ENCODE results near the gene SNRPA1. TPM values are rescaled to one million over a fixed set of nuclear protein-coding genes. Genes with fewer than 3 reads are reported as not detected.
A peak's percentile ranks its signal among the peaks of the same experiment; 100 is the strongest.

Gene SNRPA1
- total RNA-seq, 2 experiments from 2014 or later = 121 TPM

DNA sequence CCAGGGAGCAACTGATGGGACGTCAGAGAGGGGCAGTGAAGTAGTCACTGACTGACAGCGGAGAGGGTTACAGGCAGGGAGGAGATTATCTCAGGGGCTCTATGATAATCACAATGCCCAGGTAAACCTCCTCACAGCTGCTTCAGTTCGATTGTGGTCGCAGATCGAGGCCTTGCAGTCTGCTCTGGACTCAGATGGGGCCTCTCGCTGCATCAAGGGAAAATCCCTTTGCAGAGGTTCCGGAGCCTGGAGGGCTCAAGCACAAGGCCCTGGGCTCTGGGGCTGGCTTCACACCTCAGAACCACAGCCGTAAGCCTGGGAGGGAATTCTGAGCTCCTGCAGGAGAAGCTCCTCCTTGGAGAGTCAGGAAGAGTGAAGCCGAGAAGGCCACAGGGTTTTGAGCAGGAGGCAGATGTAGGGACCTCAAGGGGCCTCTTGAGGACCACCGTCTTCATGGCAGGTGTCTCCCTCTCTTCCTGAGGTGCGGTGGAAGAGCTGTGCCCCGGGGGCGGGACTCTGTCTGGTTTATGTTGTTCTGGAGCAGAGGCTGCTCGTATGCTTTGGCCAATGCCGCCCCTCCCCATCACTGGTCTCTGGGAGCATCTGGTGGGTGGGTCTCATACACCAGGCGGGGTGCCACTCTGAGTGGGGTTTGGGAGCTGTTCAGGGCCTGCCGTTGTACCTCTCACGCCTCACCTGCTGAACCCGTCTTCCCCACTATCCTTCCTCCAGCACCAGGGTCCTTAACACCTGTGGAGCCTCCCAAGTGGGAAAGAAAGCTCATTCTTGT, 19.5 kb upstream of the SNRPA1 start:
- no peaks in the 10 kb centered on the region for H3K9me3 Mint-ChIP-seq
- H3K4me1 Mint-ChIP-seq = peaks cover 2% of the 10 kb centered on the region
- POLR2A ChIA-PET = no interaction called here
- peak; percentile 18 for DNase-seq
- H3K27ac Mint-ChIP-seq = no peak overlapping the region
- no peaks in the 10 kb centered on the region for H3K36me3 Mint-ChIP-seq
- H3K4me3 Mint-ChIP-seq = no peak overlapping the region
- H3K27me3 Mint-ChIP-seq = no peaks in the 10 kb centered on the region
- no peak for ATAC-seq (ENCODE audit: low read depth)

DNA sequence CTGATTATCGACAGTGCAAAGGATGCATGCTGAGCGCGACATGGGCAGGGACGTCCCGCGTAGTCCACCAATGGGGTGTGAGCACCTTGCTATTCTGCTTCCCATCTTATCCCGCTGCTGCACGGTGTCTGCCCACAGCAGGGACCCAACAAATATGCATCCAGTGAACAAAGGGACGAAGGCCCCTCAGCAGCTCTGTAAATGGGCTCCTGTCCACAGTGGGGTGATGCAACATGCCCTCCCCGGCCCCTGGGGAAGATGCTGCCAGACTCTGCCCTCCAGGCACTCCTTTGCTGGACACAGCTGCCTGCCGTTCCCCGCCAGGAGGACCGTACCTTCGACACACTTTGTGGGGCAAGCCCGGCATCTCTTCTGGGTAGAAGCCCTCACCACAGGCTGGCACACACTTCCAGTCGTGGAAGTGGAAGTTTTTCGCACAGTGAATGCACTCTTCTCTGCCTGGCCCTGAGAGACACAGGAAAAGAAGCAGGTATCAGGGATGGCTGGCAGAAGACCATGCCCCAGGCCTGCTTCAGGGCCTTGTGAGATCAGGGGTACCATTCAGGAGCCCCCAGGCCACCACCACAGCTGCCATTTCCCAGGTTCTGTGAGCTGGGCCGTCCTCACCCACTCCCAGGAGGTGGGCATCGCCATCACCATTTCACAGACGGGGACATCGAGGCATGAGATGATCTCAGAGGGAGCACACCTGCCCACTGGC, 18.2 kb upstream of the SNRPA1 start:
- H3K36me3 Mint-ChIP-seq = no peaks in the 10 kb centered on the region
- POLR2A ChIA-PET = no interaction called here
- peak; percentile 22 for DNase-seq
- no peak overlapping the region for H3K4me3 Mint-ChIP-seq
- no peak for ATAC-seq (ENCODE audit: low read depth)
- no peaks in the 10 kb centered on the region for H3K27me3 Mint-ChIP-seq
- H3K27ac Mint-ChIP-seq = no peak overlapping the region
- H3K9me3 Mint-ChIP-seq = no peaks in the 10 kb centered on the region
- H3K4me1 Mint-ChIP-seq = no peaks in the 10 kb centered on the region

DNA sequence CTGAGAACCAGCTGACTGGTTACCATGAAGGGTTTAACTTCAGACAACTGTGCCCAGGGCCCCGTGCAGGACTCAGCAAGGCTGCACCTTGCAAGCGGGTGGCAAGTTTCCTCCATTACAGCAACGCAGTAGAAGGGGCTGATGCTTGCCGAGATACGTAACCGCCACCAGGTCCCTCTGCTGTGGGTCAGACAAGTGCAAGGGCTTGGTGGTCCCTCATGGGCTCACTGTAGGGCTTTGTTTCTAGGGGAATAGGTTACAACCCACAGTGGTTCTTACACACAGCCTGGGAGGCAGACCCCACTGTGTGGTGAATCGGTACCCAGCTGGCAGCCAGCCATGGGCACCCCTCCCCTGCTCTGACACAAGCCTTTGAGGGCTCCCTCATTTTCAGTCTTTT, 15.5 kb upstream of the SNRPA1 start:
- H3K4me1 Mint-ChIP-seq = no peaks in the 10 kb centered on the region
- POLR2A ChIA-PET = no interaction called here
- no peaks in the 10 kb centered on the region for H3K9me3 Mint-ChIP-seq
- H3K27me3 Mint-ChIP-seq = no peaks in the 10 kb centered on the region
- ATAC-seq (ENCODE audit: low read depth) = no peak
- no peak for DNase-seq
- H3K36me3 Mint-ChIP-seq = no peaks in the 10 kb centered on the region
- no peak overlapping the region for H3K27ac Mint-ChIP-seq
- H3K4me3 Mint-ChIP-seq = no peak overlapping the region

DNA sequence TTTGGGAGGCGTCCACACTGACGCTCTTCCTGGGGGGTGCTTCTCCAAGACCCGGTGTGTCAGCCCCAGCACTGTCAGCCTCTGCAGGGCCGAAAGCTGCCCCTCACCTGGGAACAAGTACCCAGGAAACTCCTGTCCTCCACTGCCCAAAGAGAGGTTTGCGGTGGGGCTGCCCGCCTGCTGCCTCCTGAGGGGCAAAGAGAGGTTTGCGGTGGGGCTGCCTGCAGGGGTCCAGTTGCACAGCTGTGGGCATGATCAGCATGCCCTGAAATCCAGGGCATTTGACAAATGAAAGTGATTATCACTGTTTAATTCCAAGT, 15.1 kb upstream of the SNRPA1 start:
- no peaks in the 10 kb centered on the region for H3K4me1 Mint-ChIP-seq
- H3K36me3 Mint-ChIP-seq = no peaks in the 10 kb centered on the region
- H3K4me3 Mint-ChIP-seq = no peak overlapping the region
- no peak overlapping the region for H3K27ac Mint-ChIP-seq
- DNase-seq (no peak), ATAC-seq (ENCODE audit: low read depth) (no peak)
- no peaks in the 10 kb centered on the region for H3K9me3 Mint-ChIP-seq
- H3K27me3 Mint-ChIP-seq = no peaks in the 10 kb centered on the region
- POLR2A ChIA-PET = no interaction called here

DNA sequence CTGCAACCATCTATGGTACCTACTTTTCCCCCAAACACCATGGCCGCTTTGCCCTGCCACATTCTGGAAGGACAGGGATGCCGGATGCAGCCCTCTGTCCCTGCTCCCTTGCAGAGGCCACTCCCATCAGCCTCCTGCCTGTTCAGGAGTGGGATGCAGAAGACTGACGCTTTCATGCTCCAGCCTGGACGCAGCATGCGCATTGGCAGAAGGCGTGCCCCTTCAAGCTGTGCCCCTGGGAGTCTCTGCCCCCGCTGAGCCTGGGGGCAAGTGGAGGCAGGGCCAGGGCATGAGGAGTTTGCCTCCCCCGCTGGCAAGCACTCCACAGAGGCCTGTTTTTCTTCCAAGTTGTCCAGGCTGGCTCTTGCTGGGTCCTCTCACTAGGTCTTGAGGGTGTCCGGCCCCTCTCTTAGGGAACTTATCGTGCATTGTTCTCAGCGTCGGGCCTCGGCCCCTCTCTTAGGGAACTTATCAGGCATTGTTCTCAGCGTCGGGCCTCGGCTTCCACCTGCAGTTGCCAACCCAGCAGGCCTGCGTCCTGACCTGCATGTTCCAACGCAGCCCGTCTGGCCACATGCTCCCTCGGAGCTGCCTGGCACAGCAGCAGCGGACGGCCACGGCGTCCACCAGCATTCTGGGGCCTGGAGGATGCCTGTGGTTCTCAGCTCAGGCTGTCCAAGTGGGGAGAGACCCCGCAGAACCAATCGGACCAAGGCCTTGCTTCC, 14.6 kb upstream of the SNRPA1 start:
- no peaks in the 10 kb centered on the region for H3K36me3 Mint-ChIP-seq
- H3K4me3 Mint-ChIP-seq = no peak overlapping the region
- no peaks in the 10 kb centered on the region for H3K4me1 Mint-ChIP-seq
- DNase-seq = no peak
- no peak for ATAC-seq (ENCODE audit: low read depth)
- H3K27me3 Mint-ChIP-seq = no peaks in the 10 kb centered on the region
- H3K9me3 Mint-ChIP-seq = no peaks in the 10 kb centered on the region
- no peak overlapping the region for H3K27ac Mint-ChIP-seq
- POLR2A ChIA-PET = no interaction called here

DNA sequence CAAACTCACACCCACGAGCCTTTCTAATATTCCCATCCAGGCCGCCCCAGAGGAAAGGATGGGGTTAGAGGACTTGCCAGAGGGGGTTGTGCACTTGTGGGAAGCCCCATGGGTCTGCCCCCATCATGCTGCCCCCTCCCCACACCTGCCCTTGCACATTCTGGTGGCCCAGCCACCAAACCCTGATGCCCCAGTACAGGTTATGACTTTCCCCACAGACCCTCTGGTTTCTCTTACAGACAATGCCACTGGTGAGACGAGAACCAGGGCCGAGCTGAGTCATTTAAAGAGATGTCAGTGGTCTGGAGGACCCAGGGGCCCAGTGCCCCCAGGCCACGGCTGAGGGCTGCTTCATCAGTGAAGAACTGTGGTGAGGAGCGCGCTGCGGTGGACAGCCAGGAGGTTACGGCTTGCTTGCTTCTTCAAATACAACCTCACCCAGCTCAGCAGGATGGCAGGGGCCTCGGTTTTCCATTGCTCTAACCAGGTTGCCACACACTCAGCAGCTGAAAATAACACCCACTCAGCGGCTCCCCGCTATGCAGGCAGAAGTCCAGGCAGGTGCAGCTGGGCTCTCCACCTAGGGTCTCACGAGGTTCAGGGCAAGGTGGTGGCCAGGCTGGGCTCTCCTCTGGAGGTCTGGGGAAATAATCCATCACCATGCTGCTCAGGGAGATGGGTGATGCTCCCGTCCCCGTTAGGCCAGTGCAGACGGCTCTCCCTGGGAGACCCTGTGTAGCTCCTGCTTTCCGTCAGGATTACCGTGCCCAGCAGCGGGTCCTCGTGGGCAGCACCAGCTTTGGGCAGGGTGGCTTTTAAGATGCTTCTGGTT, 13.8 kb upstream of the SNRPA1 start:
- H3K4me3 Mint-ChIP-seq = no peak overlapping the region
- DNase-seq = no peak
- H3K27me3 Mint-ChIP-seq = no peaks in the 10 kb centered on the region
- ATAC-seq (ENCODE audit: low read depth) = no peak
- POLR2A ChIA-PET = no interaction called here
- H3K4me1 Mint-ChIP-seq = no peaks in the 10 kb centered on the region
- H3K27ac Mint-ChIP-seq = no peak overlapping the region
- H3K36me3 Mint-ChIP-seq = no peaks in the 10 kb centered on the region
- H3K9me3 Mint-ChIP-seq = no peaks in the 10 kb centered on the region

DNA sequence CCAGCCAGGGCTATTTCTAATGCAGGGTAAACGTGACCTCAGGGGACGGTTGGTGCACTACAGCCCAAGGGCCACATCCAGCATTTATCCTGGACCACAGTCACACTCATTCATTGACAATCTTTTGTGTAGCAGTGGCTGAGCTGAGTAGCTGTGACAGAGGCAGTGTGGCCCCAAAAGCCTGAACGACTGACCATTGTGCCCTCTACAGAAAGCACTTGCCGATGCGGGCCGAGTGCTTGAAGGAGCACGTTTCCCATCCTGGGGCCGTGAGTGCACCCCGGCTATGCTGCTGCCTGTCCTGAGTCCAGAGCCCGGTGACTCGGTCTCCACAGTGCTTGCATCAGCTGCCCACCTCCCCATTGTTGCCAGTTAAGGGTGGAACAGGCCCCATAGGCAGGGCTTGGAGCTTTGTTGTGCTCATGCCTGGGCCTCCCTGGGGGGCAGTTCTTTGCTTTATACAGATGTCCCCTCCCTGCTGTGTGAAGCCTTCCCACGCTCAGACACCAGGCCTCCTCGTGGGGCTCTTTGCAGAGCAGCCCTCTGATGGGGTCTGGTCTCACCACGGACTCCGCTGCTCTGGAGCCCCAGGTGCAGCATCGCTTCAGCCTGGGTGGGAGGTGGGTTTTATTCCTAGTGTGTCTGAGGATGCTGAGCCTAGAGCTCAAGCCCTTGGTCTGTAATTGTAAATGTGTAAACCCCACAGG, 13.0 kb upstream of the SNRPA1 start:
- Mint-ChIP-seq H3K4me3 (no peak overlapping the region), H3K36me3 (no peaks in the 10 kb centered on the region), H3K27ac (no peak overlapping the region), H3K9me3 (no peaks in the 10 kb centered on the region), H3K27me3 (no peaks in the 10 kb centered on the region), H3K4me1 (no peaks in the 10 kb centered on the region)
- no peak for DNase-seq
- POLR2A ChIA-PET = no interaction called here
- ATAC-seq (ENCODE audit: low read depth) = no peak

DNA sequence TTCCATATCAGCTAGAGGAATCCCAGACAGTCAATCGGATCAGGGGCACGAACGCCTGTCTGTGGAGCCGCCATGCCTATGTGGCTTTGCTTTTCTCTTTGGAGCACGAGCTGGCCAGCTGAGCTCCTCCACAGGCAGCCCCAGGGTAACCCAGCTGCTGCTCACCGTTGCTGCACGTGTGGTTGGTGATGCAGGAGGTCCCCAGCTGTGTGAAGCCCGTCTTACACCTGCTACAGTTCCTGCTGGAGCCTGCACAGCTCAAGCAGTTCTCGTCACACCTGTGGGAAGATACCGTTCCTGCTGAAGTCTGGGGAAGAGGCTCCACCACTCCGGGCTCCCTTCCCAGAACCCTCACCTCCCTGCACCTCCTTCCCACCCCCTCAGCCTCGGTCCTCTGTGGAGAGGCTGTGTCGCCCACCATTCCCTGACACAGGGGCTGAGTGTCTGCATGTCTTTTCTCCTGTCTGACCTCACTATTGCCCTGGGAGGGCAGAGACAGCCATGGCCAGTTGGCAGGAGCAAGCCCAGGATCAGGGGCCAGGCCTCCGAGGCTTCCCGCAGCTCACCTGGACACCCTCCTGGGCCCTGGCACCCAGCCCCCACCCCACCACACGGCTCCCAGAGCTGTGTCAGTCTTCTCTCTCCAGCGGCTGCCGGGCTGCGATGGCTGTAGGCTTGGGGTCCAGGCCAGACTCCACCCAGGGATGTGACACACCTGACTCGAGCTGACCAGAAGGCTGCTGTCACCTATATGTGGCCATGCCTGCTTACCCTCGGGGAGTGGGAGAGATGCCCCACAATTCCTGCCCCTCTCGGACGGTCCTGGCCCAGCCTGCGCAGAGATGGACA, 12.2 kb upstream of the SNRPA1 start:
- Mint-ChIP-seq H3K27ac (no peak overlapping the region), H3K4me3 (no peak overlapping the region), H3K9me3 (no peaks in the 10 kb centered on the region), H3K27me3 (no peaks in the 10 kb centered on the region), H3K4me1 (no peaks in the 10 kb centered on the region), H3K36me3 (no peaks in the 10 kb centered on the region)
- POLR2A ChIA-PET = no interaction called here
- ATAC-seq (ENCODE audit: low read depth) = no peak
- DNase-seq = no peak

DNA sequence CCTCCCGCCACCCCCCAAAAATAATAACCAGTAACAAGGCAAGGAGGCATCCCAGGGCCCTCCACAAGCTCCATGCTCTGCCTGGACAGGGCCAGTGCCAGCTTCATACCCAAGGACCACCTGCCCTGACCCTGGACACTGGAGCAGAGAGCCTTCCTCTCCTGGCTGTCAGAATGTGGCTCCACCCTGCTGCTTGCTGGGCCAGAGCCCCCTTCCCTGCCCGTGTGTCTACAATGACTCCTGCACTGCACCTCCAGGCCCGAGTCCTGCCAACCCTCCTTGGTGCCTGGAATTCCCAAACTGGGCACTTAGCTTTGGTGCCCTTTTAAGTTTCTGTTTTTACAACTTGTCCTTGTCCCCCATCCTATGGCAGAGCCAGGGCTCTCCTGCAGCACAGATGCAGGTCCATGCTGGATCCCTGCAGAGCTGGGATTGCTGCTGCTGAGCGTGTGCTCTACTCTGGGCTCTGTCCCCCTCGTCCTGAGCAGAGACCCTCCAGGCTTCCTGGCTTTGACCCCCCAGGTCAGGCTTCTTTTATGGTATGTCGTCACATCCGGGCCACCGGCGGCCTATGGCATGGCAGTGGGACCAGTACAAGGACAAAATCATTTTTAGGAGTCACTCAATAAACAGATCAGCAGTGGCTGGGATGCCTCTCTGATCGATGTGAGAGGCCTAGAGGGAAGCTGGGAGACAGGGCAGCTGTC, 11.4 kb upstream of the SNRPA1 start:
- POLR2A ChIA-PET = no interaction called here
- no peak overlapping the region for H3K27ac Mint-ChIP-seq
- H3K27me3 Mint-ChIP-seq = no peaks in the 10 kb centered on the region

DNA sequence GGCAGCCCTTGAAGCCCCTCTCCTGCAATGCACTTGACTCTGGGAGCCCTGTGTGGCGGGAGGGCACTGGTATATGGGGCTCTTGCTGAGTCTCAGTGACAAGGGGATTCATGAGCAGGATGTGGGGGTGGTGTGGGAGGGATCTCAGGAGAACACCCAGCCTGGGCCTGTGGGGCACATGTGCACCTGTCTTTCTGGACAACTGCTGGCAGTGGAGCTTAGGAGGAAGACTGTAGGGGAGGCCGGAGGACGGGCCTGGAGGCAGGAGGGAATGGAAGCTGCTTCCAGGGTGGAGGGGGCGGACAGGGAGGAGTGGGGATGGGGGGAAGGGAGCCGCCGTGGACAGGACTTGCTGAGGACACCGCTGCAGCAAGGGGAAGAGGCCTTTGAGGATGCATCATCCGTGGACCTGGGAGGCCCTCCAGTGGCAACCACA, 10.8 kb upstream of the SNRPA1 start:
- Mint-ChIP-seq H3K4me1 (no peaks in the 10 kb centered on the region), H3K4me3 (no peak overlapping the region), H3K9me3 (no peaks in the 10 kb centered on the region), H3K27me3 (no peaks in the 10 kb centered on the region), H3K27ac (no peak overlapping the region), H3K36me3 (no peaks in the 10 kb centered on the region)
- DNase-seq = no peak
- POLR2A ChIA-PET = interaction anchor here (1.6 kb wide), 1 partner anchor 11 kb away, joined by 6 read pairs; the partner anchor contains the start of gene SNRPA1
- ATAC-seq (ENCODE audit: low read depth) = no peak

More for the DNA sequence above, 11.4 kb upstream of the SNRPA1 start:
- Mint-ChIP-seq H3K4me1 (no peaks in the 10 kb centered on the region), H3K4me3 (no peak overlapping the region), H3K9me3 (no peaks in the 10 kb centered on the region), H3K36me3 (no peaks in the 10 kb centered on the region)
- no peak for DNase-seq
- no peak for ATAC-seq (ENCODE audit: low read depth)

DNA sequence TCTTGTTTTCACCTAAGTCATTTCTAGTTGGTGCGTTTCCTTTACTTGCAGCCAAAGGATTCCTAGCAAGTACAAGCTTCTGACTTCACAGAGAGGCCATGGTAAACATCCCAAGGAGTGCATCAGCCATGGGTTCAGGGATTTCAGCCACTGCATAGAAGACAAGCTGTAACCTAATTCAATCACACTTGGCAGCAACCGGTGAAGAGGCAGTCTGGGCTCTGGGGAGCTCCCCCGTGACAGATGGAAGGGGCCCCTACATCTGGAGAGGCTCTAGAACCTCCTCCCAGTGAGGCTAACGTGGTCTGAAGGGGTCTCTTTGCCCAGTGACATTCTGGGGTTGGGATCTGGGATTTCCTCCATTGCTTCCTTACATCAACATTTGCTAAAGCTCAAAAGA, 8.4 kb upstream of the SNRPA1 start:
- POLR2A ChIA-PET = interaction anchor here (1.0 to 1.6 kb wide), 2 partner anchors 9 to 17 kb away, joined by 3 to 4 read pairs; no protein-coding TSS in a partner anchor
- Mint-ChIP-seq H3K9me3 (no peaks in the 10 kb centered on the region), H3K4me1 (peaks cover 2% of the 10 kb centered on the region), H3K36me3 (no peaks in the 10 kb centered on the region), H3K27ac (no peak overlapping the region), H3K27me3 (no peaks in the 10 kb centered on the region), H3K4me3 (no peak overlapping the region)
- ATAC-seq (ENCODE audit: low read depth) = no peak
- DNase-seq = no peak
